Epidermal melanocyte (primary cell): Measurements from ENCODE around the gene RASD1.
A peak's percentile ranks its signal among the peaks of the same experiment; 100 is the strongest.

Experiments used
- DNase-seq: peaks from one replicate; pipeline ENCODE4 v3.0.0; 2011; ENCODE audit warnings: low spot score; ENCODE audit not compliant: insufficient read length

Gene RASD1

GRCh38 chr17:17527534-17527933, 31.3 kb upstream of the RASD1 start:
- DNase-seq = no peak

- no peak for DNase-seq
Measured at GRCh38 chr17:17526369-17526768, 30.2 kb upstream of the RASD1 start.

DNA sequence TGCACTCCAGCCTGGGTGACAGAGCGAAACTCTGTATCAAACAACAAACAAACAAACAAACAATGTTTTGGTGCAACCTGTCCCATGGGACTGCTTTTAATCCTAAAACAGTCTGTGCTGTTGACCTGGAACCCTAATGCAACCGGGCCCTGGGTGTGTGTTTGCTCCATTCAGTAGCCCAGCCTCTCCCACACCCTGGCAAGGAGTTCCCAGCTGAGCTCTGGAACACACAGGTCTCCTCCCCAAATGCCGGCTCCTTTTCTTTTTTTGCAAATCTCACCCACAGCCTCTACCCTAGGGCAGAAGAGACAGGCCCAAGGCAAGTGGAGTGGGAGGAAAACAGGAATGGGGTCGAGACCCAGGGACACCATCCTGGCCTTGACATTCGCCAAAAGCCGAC, 29.8 kb upstream of the RASD1 start:
- DNase-seq = no peak

DNA sequence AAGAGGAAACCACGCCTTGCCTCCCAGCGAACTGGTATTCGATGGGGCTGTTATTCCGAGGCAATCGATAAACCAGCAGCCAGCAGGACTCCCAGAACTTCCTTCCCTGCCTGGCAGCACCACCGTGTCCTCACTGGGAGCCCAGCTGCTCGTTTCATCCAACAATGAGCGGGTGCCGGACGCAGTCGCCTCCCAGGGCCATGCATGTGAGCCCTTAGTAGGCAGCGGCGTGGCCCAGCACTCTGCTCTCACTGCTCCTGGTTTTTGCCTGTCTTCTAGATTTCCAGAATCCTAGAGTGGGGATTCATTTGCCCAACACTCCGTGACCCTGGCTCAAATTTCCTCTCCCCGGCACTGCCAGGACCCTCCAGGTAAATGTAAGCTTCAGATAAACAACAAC, 29.1 kb upstream of the RASD1 start:
- DNase-seq = no peak

DNA sequence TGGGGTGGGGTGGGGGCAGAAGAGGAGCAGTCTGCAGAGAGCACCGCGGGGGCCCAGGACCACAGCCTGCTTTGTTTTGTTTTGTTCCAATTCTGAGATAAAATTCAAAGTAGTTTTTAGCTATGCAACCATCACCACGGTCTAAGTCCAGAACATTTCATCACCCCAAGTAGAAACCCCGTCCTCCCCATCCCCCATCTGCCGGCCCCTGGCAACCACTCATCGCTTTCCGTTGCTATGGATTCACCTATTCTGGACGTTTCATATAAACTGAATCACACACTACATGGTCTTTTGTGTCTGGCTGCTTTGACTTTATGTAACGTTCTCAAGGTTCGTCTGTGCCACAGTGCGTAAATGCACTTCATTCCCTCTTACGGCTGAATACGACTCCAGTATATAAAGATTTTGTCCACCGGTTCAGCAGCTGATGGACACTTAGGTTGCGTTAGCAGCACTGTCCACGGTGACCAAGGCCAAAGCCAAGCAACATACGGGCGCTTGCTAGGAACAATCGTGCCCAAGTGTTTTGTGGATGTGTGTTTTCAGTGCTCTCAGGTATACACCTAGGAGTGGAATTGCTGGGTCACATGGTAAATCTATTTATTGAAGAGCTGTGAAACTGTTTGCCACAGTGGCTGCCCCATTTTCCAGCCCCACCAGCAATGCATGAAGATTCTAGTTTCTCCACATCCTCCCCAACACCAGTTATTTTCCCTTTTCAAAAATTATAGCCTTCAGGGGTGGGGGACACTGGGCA, 27.7 kb upstream of the RASD1 start:
- DNase-seq = no peak

- DNase-seq = no peak
Measured at GRCh38 chr17:17523001-17523730, 27.0 kb upstream of the RASD1 start.

GRCh38 chr17:17520599-17521232, 24.5 kb upstream of the RASD1 start:
- no peak for DNase-seq

DNA sequence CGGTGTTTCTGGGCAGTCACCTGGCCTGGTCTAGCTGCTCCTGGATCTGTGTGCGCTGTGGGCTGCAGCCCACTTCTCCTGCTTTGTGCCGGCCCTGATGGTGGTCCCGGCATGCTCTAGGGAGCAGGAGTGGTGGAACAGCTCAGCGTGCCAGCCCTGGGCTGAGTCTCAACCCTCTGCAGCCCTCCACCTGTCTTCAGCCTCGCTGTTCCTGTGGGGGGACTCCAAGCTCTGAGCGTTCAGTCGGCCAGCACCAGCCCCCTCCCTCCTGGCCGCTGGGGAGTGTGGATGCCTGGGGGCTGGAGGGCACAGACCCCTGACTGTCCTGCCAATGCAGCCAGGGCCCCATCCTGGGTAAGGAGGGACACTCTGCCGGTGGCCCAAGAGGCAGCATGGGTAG, 23.7 kb upstream of the RASD1 start:
- DNase-seq = no peak

DNA sequence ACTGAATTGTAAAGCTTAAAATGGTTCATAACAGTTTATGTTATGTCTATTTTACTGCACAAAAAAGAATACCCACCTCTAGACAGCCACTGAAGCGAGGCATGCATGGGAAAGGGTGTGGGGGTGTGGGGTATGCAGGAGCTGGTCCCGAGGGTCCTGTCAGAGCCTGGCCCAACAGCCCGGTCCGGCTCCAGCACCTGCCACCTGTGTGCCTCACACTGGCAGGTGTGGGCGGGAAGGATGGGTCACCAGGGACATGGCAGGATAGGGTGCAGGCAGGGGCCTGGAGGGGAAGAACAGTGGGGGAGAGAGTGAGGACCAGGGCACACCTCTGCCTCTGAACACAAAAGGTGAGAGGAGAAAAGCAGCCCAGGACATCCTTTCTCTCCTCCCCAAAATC, 22.8 kb upstream of the RASD1 start:
- DNase-seq = no peak

- DNase-seq = no peak
Measured at GRCh38 chr17:17518014-17518413, 21.8 kb upstream of the RASD1 start.

DNA sequence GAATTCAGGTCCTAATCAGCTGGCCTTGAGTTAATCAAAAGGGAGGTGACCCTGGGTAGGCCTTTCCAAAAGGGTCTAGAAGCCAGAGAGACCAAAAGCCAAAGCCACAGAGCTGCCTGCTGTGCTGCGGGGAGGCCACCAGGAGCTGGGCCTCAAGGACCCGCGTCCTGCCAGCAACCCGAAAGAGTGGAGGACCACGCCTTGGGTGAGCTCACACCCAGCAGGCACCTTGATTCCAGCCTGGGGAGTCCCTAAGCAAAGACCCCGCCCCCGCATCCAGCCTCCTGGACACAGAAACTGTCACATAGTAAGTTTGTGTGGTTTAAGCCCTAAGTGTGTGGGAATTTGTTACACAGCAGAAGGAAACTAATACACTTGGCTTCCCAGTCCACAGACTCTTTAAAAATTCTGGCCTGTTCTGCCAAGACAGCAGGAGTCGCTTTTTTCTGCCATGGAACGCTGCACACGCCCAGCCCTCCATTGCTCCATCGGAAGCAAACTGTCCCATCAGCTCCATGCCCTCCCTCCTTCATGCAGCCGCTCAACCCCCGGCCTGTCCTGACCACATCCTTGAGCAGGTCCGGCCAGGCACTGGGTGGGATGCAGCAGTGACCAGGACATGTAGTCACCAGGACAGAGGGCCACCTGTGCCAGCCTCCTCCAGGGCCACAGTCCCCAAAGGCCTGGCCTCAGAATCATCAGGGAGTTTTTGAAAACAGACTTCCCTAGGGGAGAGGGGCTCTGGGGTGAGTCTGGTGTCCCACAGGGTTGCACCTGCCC, 20.9 kb upstream of the RASD1 start:
- DNase-seq = no peak

GRCh38 chr17:17515934-17516930, 20.0 kb upstream of the RASD1 start:
- DNase-seq = no peak

GRCh38 chr17:17514993-17515933, 19.1 kb upstream of the RASD1 start:
- no peak for DNase-seq

DNA sequence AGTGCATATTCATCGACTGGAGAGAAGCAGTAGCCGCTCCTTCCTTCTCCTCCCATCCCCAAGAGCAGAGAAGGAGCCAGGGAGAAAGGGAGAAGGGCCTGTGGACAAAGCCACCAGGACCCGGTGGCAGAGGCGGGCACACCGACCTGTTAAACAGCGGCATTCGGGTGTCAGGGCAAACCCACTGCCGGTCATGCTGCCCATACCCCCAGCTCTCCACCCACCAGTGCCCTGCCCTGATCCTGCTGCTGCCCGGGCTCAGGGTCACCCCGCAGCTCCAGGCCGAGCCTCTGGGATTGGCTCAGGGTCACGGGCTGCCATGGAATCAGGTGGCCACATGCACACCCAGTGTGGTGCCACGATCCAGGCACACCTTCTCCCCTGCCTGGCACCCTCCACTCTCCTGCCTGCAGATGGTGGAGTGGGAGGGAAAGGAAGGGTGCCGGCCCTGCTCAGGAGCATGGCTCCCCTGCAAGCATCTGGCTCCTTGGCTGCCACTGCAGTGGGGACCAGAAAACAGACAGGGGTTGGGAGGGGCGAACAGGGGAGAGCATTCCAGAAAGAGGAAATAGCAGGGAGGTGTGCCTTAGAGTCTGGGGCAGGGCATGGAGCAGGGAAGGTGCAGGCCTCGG, 18.3 kb upstream of the RASD1 start:
- DNase-seq = no peak

DNA sequence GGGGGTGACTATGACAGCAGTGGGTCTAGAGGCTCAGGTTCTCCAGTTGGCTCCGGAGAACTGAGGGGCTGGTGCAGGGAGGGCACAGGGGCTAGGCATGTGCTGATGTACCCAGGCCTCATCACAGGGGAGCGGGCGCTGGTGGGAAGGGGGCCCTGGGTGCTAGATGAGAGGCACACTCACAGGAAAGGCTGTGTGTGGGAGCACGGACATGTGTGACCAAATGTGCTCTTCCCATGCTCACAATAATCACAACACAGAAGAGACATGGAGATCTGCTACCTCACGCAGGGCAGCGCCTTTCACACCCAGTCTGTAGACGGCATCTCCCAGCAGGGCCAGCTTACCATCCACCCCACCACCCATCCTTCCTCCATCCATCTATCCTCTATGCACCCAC, 17.4 kb upstream of the RASD1 start:
- no peak for DNase-seq

DNA sequence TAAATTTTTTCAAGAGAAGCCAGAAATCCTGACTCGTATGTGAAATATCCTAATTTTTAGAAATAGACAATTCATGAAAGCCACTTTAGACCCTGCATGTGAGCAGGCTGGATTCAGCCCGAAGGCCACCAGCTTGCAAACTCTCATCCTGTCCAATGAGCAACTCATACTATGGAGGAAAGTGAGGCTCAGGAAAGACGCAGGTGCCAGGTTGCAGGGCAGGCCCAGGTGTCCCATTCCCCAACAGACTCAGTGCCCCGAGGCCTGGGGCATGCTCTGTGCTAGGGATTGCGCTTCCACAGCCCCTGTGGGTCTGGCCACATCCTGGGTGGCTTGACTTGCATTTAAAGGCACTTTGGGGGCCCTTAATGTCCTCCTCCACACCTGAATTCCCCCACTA, 16.7 kb upstream of the RASD1 start:
- no peak for DNase-seq

DNA sequence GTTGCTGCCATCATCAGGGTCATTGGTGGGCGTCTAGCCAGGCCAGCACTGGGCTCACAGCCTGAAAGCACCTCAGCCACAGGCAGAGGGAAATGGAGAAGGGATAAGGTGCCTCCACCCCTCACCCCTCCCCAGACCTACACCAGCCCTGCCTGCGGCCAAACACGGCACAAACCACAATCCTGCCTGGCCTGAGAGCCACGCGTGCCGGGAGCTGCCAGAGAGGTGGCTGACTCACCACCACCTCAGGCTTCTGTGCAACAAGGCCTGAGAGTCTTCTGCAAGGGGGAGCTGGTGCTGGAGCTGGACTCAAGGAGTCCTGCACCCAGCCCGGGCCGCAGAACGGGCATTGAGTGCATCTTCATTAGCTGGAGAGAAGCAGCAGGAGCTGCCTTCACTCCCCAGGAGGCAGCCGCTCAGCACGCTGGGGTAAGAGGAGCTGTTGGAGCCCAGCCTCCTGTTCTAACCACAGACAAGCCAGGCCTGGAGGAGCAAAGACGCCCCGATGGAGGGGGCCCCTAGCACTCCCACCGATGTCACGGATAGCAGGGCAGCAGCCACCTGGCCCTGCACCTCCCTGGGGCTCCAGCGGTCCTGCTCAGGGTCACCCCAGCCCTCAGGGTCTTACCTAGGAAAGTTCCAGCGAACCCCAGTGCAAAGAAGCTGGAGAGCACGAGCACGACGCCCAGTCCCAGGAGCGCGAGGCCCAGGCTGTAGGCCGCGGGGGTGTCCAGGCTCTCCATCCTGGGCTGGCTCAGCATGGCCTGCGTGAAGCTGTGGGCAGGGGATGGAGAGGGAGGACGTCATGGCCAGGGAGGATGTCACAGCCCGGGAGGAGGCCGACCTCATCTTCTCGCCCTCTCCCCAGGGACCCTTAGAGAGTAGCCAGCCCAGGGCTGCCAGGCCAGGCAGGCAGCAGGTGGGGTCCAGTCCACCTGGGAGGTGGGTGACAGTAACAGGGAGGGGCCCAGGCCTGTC, 16.0 kb upstream of the RASD1 start:
- DNase-seq = peak; percentile 64

GRCh38 chr17:17511293-17511741, 15.1 kb upstream of the RASD1 start:
- DNase-seq = no peak
